PFSK-1 (cell line): ENCODE results near the gene RHCG.

Experiments
- POLR2AphosphoS5 ChIP-seq: IDR thresholded peaks from 2 replicates; pipeline ENCODE4 v1.6.1; 2012; ENCODE audit warnings: low read depth, mild to moderate bottlenecking, control low read depth, low read length, moderate library complexity
- TAF1 ChIP-seq: IDR thresholded peaks from 2 replicates; pipeline ENCODE4 v1.6.1; 2012; ENCODE audit warnings: low read length, control low read depth, borderline replicate concordance; ENCODE audit not compliant: insufficient read depth

DNA sequence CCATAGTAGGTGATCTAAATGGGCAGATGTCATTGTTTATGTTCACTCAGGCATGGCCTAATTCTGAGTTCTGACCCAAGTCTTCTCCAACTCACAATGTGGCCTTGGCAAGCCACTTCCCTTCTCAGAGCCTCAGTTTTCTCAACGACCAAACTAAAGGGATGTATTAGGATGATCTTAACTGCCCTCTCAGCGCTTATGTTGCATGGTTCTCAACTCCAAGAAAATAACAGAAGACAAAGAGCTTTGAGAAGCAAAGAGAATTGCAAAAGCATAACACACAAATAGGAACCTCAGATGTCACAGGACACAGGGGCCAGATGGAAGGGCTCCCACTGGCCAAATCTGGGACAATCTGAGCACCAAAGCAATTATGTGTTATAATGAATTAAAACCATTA, 8.6 kb downstream of the RHCG start:
- TF ChIP-seq POLR2AphosphoS5, result no peak
- no peak for TF ChIP-seq TAF1
